HepG2 (cell line): ENCODE data around the gene LRP5. TPM values are rescaled to one million over a fixed set of nuclear protein-coding genes. Genes with fewer than 3 reads are reported as not detected.

Source experiments
- ARNTL ChIP-seq: sonication (generic); formaldehyde crosslinking; IDR thresholded peaks from 2 replicates; pipeline ENCODE4 v1.4.0; 2020; ENCODE audit warnings: mild to moderate bottlenecking, missing genetic modification reagents
- ASH2L ChIP-seq: fragments of 300-600, 200-600 bp; sonication (generic); IDR thresholded peaks from 2 replicates; pipeline ENCODE4 v1.7.0; 2017; ENCODE audit warnings: low read depth, mild to moderate bottlenecking, moderate library complexity, mixed read lengths, low read length; ENCODE audit not compliant: insufficient read length
- CHD4 ChIP-seq: fragments of 200-600 bp; sonication (generic); IDR thresholded peaks from 2 replicates; pipeline ENCODE4 v1.7.0; 2017; ENCODE audit warnings: mild to moderate bottlenecking, low read length, borderline replicate concordance
- GLI4 ChIP-seq: sonication (generic); formaldehyde crosslinking; IDR thresholded peaks from 2 replicates; pipeline ENCODE4 v1.5.1; 2020; ENCODE audit warnings: missing genetic modification reagents, mild to moderate bottlenecking, moderate library complexity, borderline replicate concordance
- HNF1B ChIP-seq: sonication (generic); formaldehyde crosslinking; IDR thresholded peaks from 2 replicates; pipeline ENCODE4 v1.5.1; 2020; ENCODE audit warnings: mild to moderate bottlenecking, moderate library complexity, missing genetic modification reagents
- MAZ ChIP-seq, 2 experiments: sonication (generic) in 1 of 2; formaldehyde crosslinking in 1 of 2; IDR thresholded peaks; 2 replicates each; pipeline versions ENCODE4 v1.5.0 to v1.6.1; 2012 to 2020; ENCODE audit warnings: low read depth in 2 of 2, mild to moderate bottlenecking in 2 of 2, borderline replicate concordance in 1 of 2, improper control_type of control experiment in 1 of 2, low read length in 1 of 2, missing genetic modification reagents in 1 of 2, moderate library complexity in 1 of 2
- MEIS2 ChIP-seq: sonication (generic); formaldehyde crosslinking; IDR thresholded peaks from 2 replicates; pipeline ENCODE4 v1.9.0; 2021; ENCODE audit warnings: mild to moderate bottlenecking, missing genetic modification reagents
- MTF2 ChIP-seq: sonication (generic); formaldehyde crosslinking; IDR thresholded peaks from 2 replicates; pipeline ENCODE4 v1.5.0; 2020; ENCODE audit warnings: missing genetic modification reagents, borderline replicate concordance
- PPARG ChIP-seq: conservative IDR thresholded peaks from 2 replicates; pipeline ENCODE4 v1.6.1; 2016; ENCODE audit warnings: missing biosample characterization, missing genetic modification reagents
- RAD21 ChIP-seq: fragments of 450-650 bp; formaldehyde crosslinking; IDR thresholded peaks from 2 replicates; pipeline ENCODE4 v1.5.0; 2020; ENCODE audit warnings: mild to moderate bottlenecking
- SMAD1 ChIP-seq: sonication (generic); formaldehyde crosslinking; IDR thresholded peaks from 2 replicates; pipeline ENCODE4 v1.4.0; 2020; ENCODE audit warnings: missing genetic modification reagents, low read depth, mild to moderate bottlenecking, borderline replicate concordance
- SRY ChIP-seq: sonication (generic); formaldehyde crosslinking; IDR thresholded peaks from 2 replicates; pipeline ENCODE4 v1.8.0; 2022; ENCODE audit warnings: mild to moderate bottlenecking, missing genetic modification reagents
- TFE3 ChIP-seq: IDR thresholded peaks from 2 replicates; pipeline ENCODE4 v1.6.1; 2016
- ZBTB2 ChIP-seq: sonication (generic); formaldehyde crosslinking; IDR thresholded peaks from 2 replicates; pipeline ENCODE4 v1.8.0; 2022; ENCODE audit warnings: low read depth, missing genetic modification reagents
- ZNF235 ChIP-seq: sonication (generic); formaldehyde crosslinking; IDR thresholded peaks from 2 replicates; pipeline ENCODE4 v1.8.1; 2023; ENCODE audit warnings: mild to moderate bottlenecking, missing genetic modification reagents, borderline replicate concordance
- ZNF274 ChIP-seq: sonication (generic); formaldehyde crosslinking; IDR thresholded peaks from 2 replicates; pipeline ENCODE4 v1.5.1; 2020; ENCODE audit warnings: mild to moderate bottlenecking, missing genetic modification reagents
- ZNF441 ChIP-seq: sonication (generic); formaldehyde crosslinking; IDR thresholded peaks from 2 replicates; pipeline ENCODE4 v1.7.0; 2021; ENCODE audit warnings: missing genetic modification reagents, borderline replicate concordance
- ZNF879 ChIP-seq: sonication (generic); formaldehyde crosslinking; IDR thresholded peaks from 2 replicates; pipeline ENCODE4 v1.8.1; 2023; ENCODE audit warnings: missing genetic modification reagents
- polyA plus RNA-seq, 8 experiments: library from polyadenylated mRNA; depleted of rRNA in 3 of 8; stranded (reverse) in 7 of 8; unstranded in 1 of 8; fragments of >200 nt; fragmentation: Illumina TruSeq in 4 of 8; extraction: Trizol in 4 of 8; gene quantifications; 2 replicates each; pipeline versions ENCODE4 v1.2.1 to v1.2.3, GENCODE V29; 2011 to 2016; ENCODE audit warnings: low read depth in 4 of 8, missing spikeins in 1 of 8, mixed read lengths in 1 of 8; ENCODE audit not compliant: insufficient read depth in 1 of 8
- total RNA-seq, 5 experiments: library from RNA; depleted of rRNA; stranded (reverse); fragments of >200 nt; fragmentation: Illumina TruSeq; extraction: Trizol; gene quantifications; 2 replicates each; pipeline ENCODE4 v1.2.3, GENCODE V29; 2016; ENCODE audit warnings: low read depth in 1 of 5
- TF ChIP-seq, protein P1 (sequence below): sonication (generic); formaldehyde crosslinking; conservative IDR thresholded peaks from 2 replicates; pipeline ENCODE4 v1.4.0; 2020; ENCODE audit warnings: missing genetic modification reagents

LRP5 gene
- total and polyA plus RNA-seq, 2 of the 13 experiments (the other 11 are each of a cell fraction or from before 2014, with no cell fraction given): 40.4 to 64.0 TPM

DNA sequence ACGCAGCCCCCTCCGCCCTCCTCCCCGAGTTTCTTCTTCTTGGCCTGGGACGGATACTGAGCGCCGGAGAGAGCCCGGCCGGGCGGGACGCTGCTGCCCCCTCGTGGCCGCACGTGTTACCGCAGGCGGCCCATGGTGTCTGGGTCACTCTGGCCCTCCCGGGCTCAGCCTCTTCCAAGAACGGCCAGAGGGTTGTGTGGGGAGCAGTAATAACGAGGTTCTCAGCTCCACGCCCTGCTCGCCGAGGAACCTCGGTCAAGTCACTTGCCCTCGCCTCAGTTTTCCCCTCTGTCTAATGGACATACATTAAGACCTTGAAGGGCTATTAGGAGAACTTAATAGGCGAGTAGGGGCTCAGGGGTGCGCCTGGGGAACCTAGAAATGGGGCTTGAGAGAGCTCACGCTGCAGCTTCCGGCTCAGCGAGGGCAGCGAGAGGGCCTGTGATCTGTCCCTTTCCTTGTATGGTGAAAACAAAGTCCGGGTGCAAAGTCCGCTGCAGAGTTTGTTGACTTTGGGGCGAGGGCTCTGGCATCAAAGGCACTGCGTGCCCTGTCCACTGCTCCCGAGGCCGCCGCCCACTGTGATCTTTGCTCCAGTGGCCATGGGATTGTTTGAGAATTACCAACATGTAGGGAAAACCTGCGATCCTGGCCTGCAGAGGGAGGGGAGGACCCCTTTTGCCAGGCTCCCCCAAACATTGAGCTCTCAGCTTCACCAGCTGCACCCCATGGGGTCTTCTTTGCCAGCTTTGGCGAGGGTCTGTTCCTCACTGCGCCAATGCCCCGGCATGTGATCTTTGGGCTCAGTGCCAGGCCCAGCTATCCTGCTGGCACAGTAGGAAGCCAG is 14.4 kb upstream of the LRP5 start (continued):
- TF ChIP-seq ZBTB2 (CRISPR knock-in tag) (peak; percentile 54; the same call in 1 of the 2 replicates), MAZ (IDR thresholded peaks at IDR 0.05; ENCODE audit: borderline replicate concordance, low read depth, low read length) (peak; percentile 94), MAZ (CRISPR knock-in tag; IDR thresholded peaks at IDR 0.05; ENCODE audit: low read depth) (peak; percentile 74; the same call in 1 of the 2 replicates), HNF1B (peak; percentile 88), MEIS2 (CRISPR knock-in tag) (peak; percentile 91), SMAD1 (CRISPR knock-in tag) (peak; percentile 97), ARNTL (peak; percentile 86), CHD4 (peak; percentile 73; the same call in 1 of the 2 replicates), TFE3 (CRISPR knock-in tag) (peak; percentile 83), GLI4 (CRISPR knock-in tag) (no peak; the same call in 1 of the 2 replicates), MTF2 (no peak), PPARG (CRISPR knock-in tag) (peak; percentile 95), RAD21 (CRISPR knock-in tag) (peak; percentile 96), ZNF274 (CRISPR knock-in tag) (peak; percentile 78), ASH2L (peak; percentile 98), ZNF441 (CRISPR knock-in tag) (peak; percentile 35; the same call in 1 of the 2 replicates), ZNF235 (CRISPR knock-in tag) (no peak), SRY (CRISPR knock-in tag) (peak; percentile 27; the same call in 1 of the 2 replicates), ZNF879 (CRISPR knock-in tag) (no peak)
- TF ChIP-seq, protein P1, sequence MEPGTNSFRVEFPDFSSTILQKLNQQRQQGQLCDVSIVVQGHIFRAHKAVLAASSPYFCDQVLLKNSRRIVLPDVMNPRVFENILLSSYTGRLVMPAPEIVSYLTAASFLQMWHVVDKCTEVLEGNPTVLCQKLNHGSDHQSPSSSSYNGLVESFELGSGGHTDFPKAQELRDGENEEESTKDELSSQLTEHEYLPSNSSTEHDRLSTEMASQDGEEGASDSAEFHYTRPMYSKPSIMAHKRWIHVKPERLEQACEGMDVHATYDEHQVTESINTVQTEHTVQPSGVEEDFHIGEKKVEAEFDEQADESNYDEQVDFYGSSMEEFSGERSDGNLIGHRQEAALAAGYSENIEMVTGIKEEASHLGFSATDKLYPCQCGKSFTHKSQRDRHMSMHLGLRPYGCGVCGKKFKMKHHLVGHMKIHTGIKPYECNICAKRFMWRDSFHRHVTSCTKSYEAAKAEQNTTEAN (CRISPR knock-in tag): peak; percentile 83
